GM10266 (cell line): ENCODE data around the gene RRP12.
"Not testable (repeated sequence)": the region's sequence is repeated elsewhere in the genome, so short reads cannot be mapped to it uniquely, and the experiment has no call there.

ENCODE experiments used
- DNase-seq: peaks from one replicate; pipeline ENCODE4 v3.0.0; 2012; ENCODE audit errors: extremely low spot score
- TF ChIP-seq, protein P1 (sequence below): IDR thresholded peaks from 2 replicates; pipeline ENCODE4 v1.5.1; 2012; ENCODE audit warnings: mild to moderate bottlenecking, low read depth; ENCODE audit not compliant: control insufficient read depth, insufficient read depth; ENCODE audit errors: missing control alignments

The RRP12 gene

DNA sequence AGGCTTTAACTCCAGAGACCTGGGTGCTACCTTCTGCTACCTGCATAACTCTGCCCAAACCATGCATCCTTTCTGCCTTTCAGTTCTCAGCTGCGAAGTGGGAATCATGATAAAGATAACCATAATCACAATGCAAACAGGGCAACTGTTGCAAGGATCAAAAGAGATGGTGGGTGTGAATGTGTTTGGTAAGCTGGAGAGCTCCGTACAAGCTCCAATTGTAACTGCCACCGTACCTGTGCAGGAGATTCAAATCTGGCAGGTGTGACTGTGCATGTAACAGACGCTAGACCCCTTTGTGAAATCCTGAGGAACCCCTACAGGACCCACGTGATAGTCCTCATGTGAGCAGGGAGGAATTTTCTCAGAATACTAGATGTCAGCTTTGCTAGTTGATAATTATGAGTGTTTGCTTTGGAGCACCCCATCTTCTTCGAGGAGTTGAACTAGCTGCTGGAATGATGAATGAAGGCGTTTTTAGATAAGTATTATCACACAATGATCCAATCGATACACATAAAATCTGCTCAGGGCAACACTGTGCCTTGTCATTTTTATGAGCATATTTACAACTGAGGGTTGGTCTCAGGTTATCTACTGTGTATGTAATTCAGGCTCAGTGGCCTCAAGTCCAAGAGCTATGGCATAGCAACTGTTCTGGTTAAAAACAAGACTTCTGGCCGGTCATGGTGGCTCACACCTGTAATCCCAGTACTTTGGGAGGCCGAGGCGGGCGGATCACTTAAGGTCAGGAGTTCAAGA, 51.2 kb downstream of the RRP12 start:
- TF ChIP-seq, protein P1, sequence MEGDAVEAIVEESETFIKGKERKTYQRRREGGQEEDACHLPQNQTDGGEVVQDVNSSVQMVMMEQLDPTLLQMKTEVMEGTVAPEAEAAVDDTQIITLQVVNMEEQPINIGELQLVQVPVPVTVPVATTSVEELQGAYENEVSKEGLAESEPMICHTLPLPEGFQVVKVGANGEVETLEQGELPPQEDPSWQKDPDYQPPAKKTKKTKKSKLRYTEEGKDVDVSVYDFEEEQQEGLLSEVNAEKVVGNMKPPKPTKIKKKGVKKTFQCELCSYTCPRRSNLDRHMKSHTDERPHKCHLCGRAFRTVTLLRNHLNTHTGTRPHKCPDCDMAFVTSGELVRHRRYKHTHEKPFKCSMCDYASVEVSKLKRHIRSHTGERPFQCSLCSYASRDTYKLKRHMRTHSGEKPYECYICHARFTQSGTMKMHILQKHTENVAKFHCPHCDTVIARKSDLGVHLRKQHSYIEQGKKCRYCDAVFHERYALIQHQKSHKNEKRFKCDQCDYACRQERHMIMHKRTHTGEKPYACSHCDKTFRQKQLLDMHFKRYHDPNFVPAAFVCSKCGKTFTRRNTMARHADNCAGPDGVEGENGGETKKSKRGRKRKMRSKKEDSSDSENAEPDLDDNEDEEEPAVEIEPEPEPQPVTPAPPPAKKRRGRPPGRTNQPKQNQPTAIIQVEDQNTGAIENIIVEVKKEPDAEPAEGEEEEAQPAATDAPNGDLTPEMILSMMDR = no peak
- DNase-seq = no peak

DNA sequence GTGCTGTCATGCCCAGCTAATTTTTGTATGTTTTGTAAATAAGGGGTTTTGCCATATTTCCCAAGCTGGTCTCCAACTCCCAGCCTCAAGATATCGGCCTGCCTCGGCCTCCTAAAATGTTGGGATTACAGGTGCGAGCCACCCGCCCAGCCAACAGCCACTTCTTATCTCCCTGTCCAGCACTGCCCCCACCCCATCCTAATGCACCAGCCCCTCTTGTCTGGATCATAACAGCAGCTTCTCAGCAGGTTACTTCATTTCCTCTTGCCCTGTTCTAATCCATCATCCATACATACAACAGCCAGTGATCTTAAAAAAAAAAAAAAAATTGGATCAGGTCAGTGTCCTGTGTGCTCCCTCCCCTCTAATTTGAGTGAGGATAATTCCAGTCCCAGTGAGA, 53.8 kb downstream of the RRP12 start:
- TF ChIP-seq, protein P1 = no peak
- DNase-seq = no peak

DNA sequence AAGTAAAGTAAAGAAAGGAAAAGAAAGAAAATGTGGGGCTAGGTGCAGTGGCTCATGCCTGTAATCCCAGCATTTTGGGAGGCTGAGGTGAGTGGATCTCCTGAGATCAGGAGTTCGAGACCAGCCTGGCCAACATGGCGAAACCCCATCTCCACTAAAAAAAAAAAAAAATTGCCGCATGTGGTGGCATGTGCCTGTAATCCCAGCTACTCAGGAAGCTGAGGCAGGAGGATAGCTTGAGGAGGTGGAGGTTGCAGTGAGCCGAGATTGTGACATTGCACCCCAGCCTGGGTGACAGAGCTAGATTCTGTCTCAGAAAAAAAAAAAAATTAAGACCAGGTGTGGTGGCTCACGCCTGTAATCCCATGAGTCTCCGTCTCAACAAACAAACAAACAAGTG, 57.5 kb downstream of the RRP12 start:
- DNase-seq = not testable (repeated sequence)

DNA sequence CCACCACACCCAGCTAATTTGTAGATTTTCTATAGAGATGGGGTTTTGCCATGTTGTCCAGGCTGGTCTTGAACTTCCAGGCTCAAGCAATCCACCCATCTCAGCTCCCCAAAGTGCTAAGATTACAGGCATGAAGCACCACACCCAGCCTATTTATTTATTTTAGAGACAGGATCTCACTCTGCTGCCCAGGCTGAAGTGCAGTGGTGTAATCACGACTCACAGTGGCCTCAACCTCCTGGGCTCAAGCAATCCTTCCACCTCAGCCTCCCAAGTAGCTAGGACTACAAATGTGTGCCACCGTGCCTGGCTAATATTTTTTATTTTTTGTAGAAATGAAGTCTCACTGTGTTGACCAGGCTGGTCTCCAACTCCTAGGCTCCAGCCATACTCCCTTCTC, 59.7 kb downstream of the RRP12 start:
- TF ChIP-seq, protein P1 = no peak
- no peak for DNase-seq

DNA sequence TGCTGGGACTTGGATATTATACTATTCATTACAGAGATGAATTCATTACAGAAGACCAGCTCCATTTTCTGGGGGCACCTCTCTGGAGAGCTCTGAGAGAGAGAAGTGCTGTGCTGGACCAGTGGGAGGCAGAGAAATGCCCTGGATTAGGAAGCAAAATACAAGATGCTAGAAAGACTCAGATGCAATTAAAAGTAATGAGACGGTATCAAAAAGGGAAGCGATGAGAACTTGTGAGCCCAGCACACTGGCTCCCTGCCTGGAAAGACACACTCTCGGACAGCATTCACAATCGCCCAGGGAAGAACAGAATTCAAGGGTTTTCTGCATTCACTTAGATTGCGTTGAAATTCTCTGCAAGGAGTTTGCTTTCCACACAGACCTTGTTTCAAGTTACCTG, 63.1 kb downstream of the RRP12 start:
- DNase-seq = no peak
- TF ChIP-seq, protein P1 = no peak

DNA sequence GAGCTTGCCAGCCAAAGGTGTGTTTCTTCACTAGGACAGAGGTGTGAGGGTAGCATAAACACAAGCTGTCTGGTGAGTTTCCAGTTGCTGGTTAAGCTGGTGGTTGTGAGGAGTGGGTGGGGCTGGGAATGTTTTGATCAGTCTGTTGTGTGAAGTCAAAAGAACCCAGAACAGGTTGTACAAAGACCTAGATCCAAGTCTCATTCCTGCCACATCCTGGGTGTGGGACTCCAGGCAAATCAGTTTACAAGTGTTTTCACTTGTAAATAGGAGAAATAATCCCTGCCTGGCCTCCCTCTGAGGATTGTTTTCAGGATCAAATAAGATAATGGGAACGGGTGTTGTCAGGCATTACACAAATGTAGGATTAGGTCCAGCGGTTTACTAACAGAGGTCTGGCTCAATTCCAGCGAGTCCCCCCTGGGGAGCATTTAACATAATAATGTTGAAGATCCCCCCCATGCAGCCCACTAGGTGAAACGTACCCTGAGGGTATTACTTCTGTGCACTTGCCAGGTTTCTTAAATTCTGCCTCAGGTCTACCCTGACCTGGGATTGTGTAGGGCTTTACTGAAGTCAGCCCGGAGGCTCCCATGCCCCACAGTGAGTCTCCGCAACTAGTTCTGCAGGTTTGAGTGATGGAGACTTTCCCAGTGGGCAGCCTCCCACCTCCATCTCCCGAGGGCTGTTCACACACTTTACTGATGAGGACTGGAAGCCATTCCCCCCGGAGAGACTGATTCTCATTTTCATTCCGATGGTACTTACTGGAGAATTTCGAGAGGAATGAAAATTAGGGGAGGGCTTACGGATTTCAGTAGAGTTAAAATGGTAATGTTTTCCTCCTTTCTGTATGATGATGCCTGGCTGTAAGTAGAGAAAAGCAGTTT, 64.0 kb downstream of the RRP12 start:
- TF ChIP-seq, protein P1 = no peak
- no peak for DNase-seq

DNA sequence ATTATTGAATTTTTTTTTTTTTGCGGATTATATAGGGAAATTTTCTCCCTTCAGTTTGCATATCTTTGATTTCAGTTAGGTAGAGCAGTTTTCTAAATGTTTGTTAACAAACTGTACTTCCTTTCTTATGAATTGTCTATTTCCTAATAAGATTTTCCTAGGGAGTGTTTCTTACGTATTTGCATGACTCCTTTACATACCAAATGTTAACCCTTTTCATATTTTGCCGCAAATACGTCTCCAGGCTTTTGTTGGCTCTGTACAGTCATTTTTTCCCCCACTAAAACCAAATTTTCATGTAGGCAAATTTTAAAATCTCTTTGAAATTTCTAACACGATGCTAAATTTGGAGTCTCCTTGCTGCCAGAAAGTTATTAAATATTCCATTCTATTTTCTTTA, 64.7 kb downstream of the RRP12 start:
- DNase-seq = no peak
- TF ChIP-seq, protein P1 = no peak
